DOHH2 (cell line): Measurements from ENCODE around the gene STK17A.
"Not testable (repeated sequence)": the region's sequence is repeated elsewhere in the genome, so short reads cannot be mapped to it uniquely, and the experiment has no call there.

Source experiments
- H3F3A ChIP-seq: fragments of 200-600 bp; sonication (generic), shearing (Covaris generic); 2 replicates; pipeline ENCODE4 v1.6.0; 2016; ENCODE audit warnings: antibody characterized with exemption, mild to moderate bottlenecking; ENCODE audit not compliant: control insufficient read depth, insufficient read depth
- H3K27ac ChIP-seq: fragments of 200-600 bp; sonication (generic); 2 replicates; pipeline ENCODE4 v1.5.1; 2014; ENCODE audit warnings: low read depth, mild to moderate bottlenecking, low read length, moderate library complexity
- H3K27me3 ChIP-seq: fragments of 200-600 bp; sonication (generic); 2 replicates; pipeline ENCODE4 v1.6.1; 2014; ENCODE audit warnings: mild to moderate bottlenecking, low read length, mixed read lengths; ENCODE audit not compliant: control insufficient read depth
- H3K36me3 ChIP-seq: fragments of 200-600 bp; sonication (generic); 2 replicates; pipeline ENCODE4 v1.6.1; 2014; ENCODE audit warnings: mild to moderate bottlenecking, low read length, moderate library complexity, mixed read lengths; ENCODE audit not compliant: control insufficient read depth
- H3K4me1 ChIP-seq: fragments of 200-600 bp; sonication (generic); 2 replicates; pipeline ENCODE4 v1.6.1; 2014; ENCODE audit warnings: mild to moderate bottlenecking, low read length, mixed read lengths; ENCODE audit not compliant: control insufficient read depth
- H3K4me2 ChIP-seq: fragments of 200-600 bp; sonication (generic); 2 replicates; pipeline ENCODE4 v1.6.0; 2014; ENCODE audit warnings: mild to moderate bottlenecking, low read length, moderate library complexity
- H3K4me3 ChIP-seq: fragments of 200-600 bp; sonication (generic); 2 replicates; pipeline ENCODE4 v1.5.1; 2014; ENCODE audit warnings: mild to moderate bottlenecking, low read length, mixed read lengths
- H3K79me2 ChIP-seq: fragments of 200-600 bp; sonication (generic); 2 replicates; pipeline ENCODE4 v1.6.1; 2014; ENCODE audit warnings: mild to moderate bottlenecking, low read length, mixed read lengths; ENCODE audit not compliant: control insufficient read depth
- H3K9me2 ChIP-seq: fragments of 200-600 bp; sonication (generic); replicated peaks from 2 replicates; pipeline ENCODE4 v1.6.1; 2014; ENCODE audit warnings: mild to moderate bottlenecking, low read length, mixed read lengths; ENCODE audit not compliant: control insufficient read depth
- H3K9me3 ChIP-seq: fragments of 200-600 bp; sonication (generic); 2 replicates; pipeline ENCODE4 v1.6.1; 2014; ENCODE audit warnings: antibody characterized with exemption, low read length, mixed read lengths; ENCODE audit not compliant: control insufficient read depth, insufficient read depth
- H4K20me1 ChIP-seq: fragments of 200-600 bp; sonication (generic); 2 replicates; pipeline ENCODE4 v1.6.0; 2014; ENCODE audit warnings: low read depth, mild to moderate bottlenecking, antibody characterized with exemption, low read length, moderate library complexity; ENCODE audit not compliant: control insufficient read depth, insufficient read depth
- CTCF ChIP-seq: fragments of 200-600 bp; sonication (generic); IDR thresholded peaks from one replicate; pipeline ENCODE4 v1.5.1; 2014; ENCODE audit warnings: antibody characterized with exemption, mild to moderate bottlenecking, low read depth, low read length; ENCODE audit not compliant: poor library complexity, severe bottlenecking
- EZH2phosphoT487 ChIP-seq: fragments of 200-600 bp; sonication (generic); IDR thresholded peaks from 2 replicates; pipeline ENCODE4 v1.6.1; 2017; ENCODE audit warnings: borderline replicate concordance, mild to moderate bottlenecking, antibody characterized with exemption, low read length, moderate library complexity, mixed read lengths

Gene STK17A

GRCh38 chr7:43572516-43573049 lies 10.3 kb upstream of the STK17A start:
- no peaks in the 10 kb centered on the region for H3F3A ChIP-seq
- no peaks in the 10 kb centered on the region for H3K4me1 ChIP-seq
- H3K36me3 ChIP-seq = no peaks in the 10 kb centered on the region
- H3K79me2 ChIP-seq = no peaks in the 10 kb centered on the region
- peaks cover 17% of the 10 kb centered on the region for H3K27me3 ChIP-seq
- no peaks in the 10 kb centered on the region for H4K20me1 ChIP-seq
- H3K4me3 ChIP-seq = no peak overlapping the region
- H3K27ac ChIP-seq = no peak overlapping the region
- no peaks in the 10 kb centered on the region for H3K9me3 ChIP-seq
- TF ChIP-seq EZH2phosphoT487 (no peak), CTCF (no peak)
- no peaks in the 10 kb centered on the region for H3K9me2 ChIP-seq
- H3K4me2 ChIP-seq = no peak overlapping the region

GRCh38 chr7:43573832-43574231 lies 9.1 kb upstream of the STK17A start:
- H3K4me2 ChIP-seq, H3K79me2 ChIP-seq: not testable (repeated sequence)

GRCh38 chr7:43575506-43575905 lies 7.4 kb upstream of the STK17A start:
- H3K4me1 ChIP-seq = no peaks in the 10 kb centered on the region

More at GRCh38 chr7:43573832-43574231, 9.1 kb upstream of the STK17A start:
- H3K9me2 ChIP-seq, H3K4me1 ChIP-seq, H3K36me3 ChIP-seq, H3K27ac ChIP-seq, H3F3A ChIP-seq, H4K20me1 ChIP-seq, H3K9me3 ChIP-seq, H3K4me3 ChIP-seq: not testable (repeated sequence)
- peaks cover 13% of the 10 kb centered on the region for H3K27me3 ChIP-seq

GRCh38 chr7:43576241-43576640 lies 6.7 kb upstream of the STK17A start:
- Histone ChIP-seq H3K27me3 (peaks cover 10% of the 10 kb centered on the region), H3K4me3 (no peak overlapping the region), H3K4me1 (no peaks in the 10 kb centered on the region), H3K9me3 (no peaks in the 10 kb centered on the region), H3K4me2 (no peak overlapping the region), H3F3A (no peaks in the 10 kb centered on the region), H3K9me2 (no peaks in the 10 kb centered on the region), H4K20me1 (no peaks in the 10 kb centered on the region), H3K79me2 (no peaks in the 10 kb centered on the region), H3K36me3 (no peaks in the 10 kb centered on the region), H3K27ac (no peak overlapping the region)
- TF ChIP-seq CTCF = no peak
- no peak for TF ChIP-seq EZH2phosphoT487

More at GRCh38 chr7:43575506-43575905, 7.4 kb upstream of the STK17A start:
- H3K4me3 ChIP-seq = no peak overlapping the region
- no peaks in the 10 kb centered on the region for H3K9me3 ChIP-seq
- no peaks in the 10 kb centered on the region for H3K9me2 ChIP-seq
- H3K79me2 ChIP-seq = no peaks in the 10 kb centered on the region
- TF ChIP-seq CTCF (no peak), EZH2phosphoT487 (no peak)
- H3K27ac ChIP-seq = no peak overlapping the region
- no peak overlapping the region for H3K4me2 ChIP-seq
- peaks cover 9% of the 10 kb centered on the region; the same call in 1 of the 2 replicates for H3K27me3 ChIP-seq
- no peaks in the 10 kb centered on the region for H4K20me1 ChIP-seq
- no peaks in the 10 kb centered on the region for H3F3A ChIP-seq
- no peaks in the 10 kb centered on the region for H3K36me3 ChIP-seq
